ENCODE data around the gene FADS1.

The FADS1 gene

GRCh38 chr11:61793083-61793828, 23.5 kb downstream of the FADS1 start:
- peak overlapping the region; percentile 90 for H3K4me3 ChIP-seq (ENCODE audit: extremely low read depth, insufficient read depth, low read length, poor library complexity, severe bottlenecking)
- H3K27ac ChIP-seq (ENCODE audit: low read depth, low read length, severe bottlenecking): peak overlapping the region; percentile 98

GRCh38 chr11:61792310-61793082, 24.3 kb downstream of the FADS1 start, which contains the start of the genes FEN1 and TMEM258:
FEN1 (plus strand) TSS chr11:61792911; CDS start chr11:61795362, 2,451 bp downstream.
TMEM258 (minus strand) TSS chr11:61792599; CDS start chr11:61792558, 41 bp downstream.
- Histone ChIP-seq H3K36me3 (ENCODE audit: control insufficient read depth, insufficient read depth, low read length) (peaks cover 57% of the 10 kb centered on the region), H3K9me3 (ENCODE audit: control insufficient read depth, low read length) (no peaks in the 10 kb centered on the region), H3K27ac (ENCODE audit: low read depth, low read length, severe bottlenecking) (peak within 1 kb of the TSS; percentile 98), H3K4me3 (ENCODE audit: extremely low read depth, insufficient read depth, low read length, poor library complexity, severe bottlenecking) (peak within 1 kb of the TSS; percentile 90), H3K4me1 (ENCODE audit: control insufficient read depth, insufficient read depth, low read length, poor library complexity, severe bottlenecking) (peaks cover 3% of the 10 kb centered on the region)
- WGBS, 2 experiments (ENCODE audit: insufficient coverage in 2 of 2): 0% methylated on average over 55 to 60 of the region's 61 CpGs

More at GRCh38 chr11:61793083-61793828, 23.5 kb downstream of the FADS1 start:
- Histone ChIP-seq H3K9me3 (ENCODE audit: control insufficient read depth, low read length) (no peaks in the 10 kb centered on the region), H3K36me3 (ENCODE audit: control insufficient read depth, insufficient read depth, low read length) (peaks cover 54% of the 10 kb centered on the region), H3K4me1 (ENCODE audit: control insufficient read depth, insufficient read depth, low read length, poor library complexity, severe bottlenecking) (peaks cover 3% of the 10 kb centered on the region)
- 7 to 8% methylated on average over 21 to 25 of the region's 29 CpGs for whole genome bisulfite sequencing, 2 experiments (ENCODE audit: insufficient coverage in 2 of 2)

DNA sequence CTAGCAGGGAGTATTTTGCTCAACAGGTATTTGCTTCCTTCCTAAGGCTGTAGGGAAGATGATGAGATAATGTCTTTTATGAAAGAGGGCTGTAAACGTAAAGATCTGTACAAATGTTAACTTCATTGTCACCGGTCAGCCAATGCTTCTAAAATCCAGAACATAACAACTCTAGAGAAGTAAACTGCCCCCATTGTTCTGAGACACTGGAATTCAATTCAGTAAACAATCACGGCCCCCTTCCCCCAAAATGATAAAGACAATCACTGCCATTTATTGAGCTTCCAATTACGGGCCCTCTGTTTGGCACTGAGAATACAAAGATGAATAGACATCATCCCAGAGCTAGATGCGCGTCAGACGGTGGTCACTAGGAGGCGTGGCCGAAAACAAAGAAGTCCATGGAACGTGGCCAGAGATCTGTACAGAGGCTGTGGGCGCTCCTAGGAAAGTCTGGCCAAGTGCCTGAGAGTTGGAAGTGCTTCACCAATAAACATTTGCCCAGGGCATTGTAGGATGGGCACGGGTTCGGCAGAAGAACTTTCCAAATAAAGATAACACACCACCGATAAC, 25.0 kb downstream of the FADS1 start:
- Histone ChIP-seq H3K27ac (ENCODE audit: low read depth, low read length, severe bottlenecking) (peak overlapping the region; percentile 98), H3K9me3 (ENCODE audit: control insufficient read depth, low read length) (no peaks in the 10 kb centered on the region), H3K36me3 (ENCODE audit: control insufficient read depth, insufficient read depth, low read length) (peaks cover 61% of the 10 kb centered on the region), H3K4me1 (ENCODE audit: control insufficient read depth, insufficient read depth, low read length, poor library complexity, severe bottlenecking) (peaks cover 3% of the 10 kb centered on the region), H3K4me3 (ENCODE audit: extremely low read depth, insufficient read depth, low read length, poor library complexity, severe bottlenecking) (peak overlapping the region; percentile 90)
- WGBS, 2 experiments (ENCODE audit: insufficient coverage in 2 of 2): 6 to 10% methylated on average over 10 to 13 of the region's 14 CpGs

DNA sequence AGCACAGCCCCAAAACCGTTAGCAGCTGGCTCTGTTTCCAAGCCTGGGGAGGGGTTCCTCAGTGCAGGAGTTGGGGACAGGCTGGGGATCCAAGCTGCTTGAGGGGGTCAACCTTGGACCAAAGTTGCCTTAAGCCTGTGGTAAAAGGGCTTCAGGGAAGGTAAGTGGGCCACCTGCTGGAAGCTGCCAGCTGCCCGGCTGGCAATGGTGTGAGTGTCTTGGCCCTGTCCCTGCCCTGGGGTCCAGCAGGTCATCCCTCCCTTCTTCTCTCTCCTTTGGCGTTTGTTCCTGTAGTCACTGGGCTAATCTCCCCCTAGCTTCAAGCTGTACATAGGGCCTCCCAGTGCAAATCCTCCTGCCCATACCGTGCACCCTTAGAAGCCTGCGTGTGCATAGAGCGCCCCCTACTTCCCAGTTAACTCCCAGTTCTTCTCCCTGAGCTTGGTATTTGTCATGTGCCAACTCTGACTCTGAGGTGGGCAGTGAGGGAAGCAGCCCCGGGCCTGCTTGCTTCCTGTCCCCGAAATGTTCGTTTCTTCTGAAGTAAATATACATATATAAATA, 28.8 kb downstream of the FADS1 start:
- WGBS, 2 experiments (ENCODE audit: insufficient coverage in 2 of 2): 65 to 90% methylated on average over 3 to 6 of the region's 9 CpGs
- Histone ChIP-seq H3K9me3 (ENCODE audit: control insufficient read depth, low read length) (no peaks in the 10 kb centered on the region), H3K27ac (ENCODE audit: low read depth, low read length, severe bottlenecking) (no peak overlapping the region), H3K36me3 (ENCODE audit: control insufficient read depth, insufficient read depth, low read length) (peaks cover 76% of the 10 kb centered on the region), H3K4me1 (ENCODE audit: control insufficient read depth, insufficient read depth, low read length, poor library complexity, severe bottlenecking) (peaks cover 15% of the 10 kb centered on the region), H3K4me3 (ENCODE audit: extremely low read depth, insufficient read depth, low read length, poor library complexity, severe bottlenecking) (no peak overlapping the region)

GRCh38 chr11:61785837-61786402, 30.9 kb downstream of the FADS1 start:
- Histone ChIP-seq H3K4me1 (ENCODE audit: control insufficient read depth, insufficient read depth, low read length, poor library complexity, severe bottlenecking) (peaks cover 25% of the 10 kb centered on the region), H3K36me3 (ENCODE audit: control insufficient read depth, insufficient read depth, low read length) (peaks cover 93% of the 10 kb centered on the region), H3K9me3 (ENCODE audit: control insufficient read depth, low read length) (no peaks in the 10 kb centered on the region), H3K4me3 (ENCODE audit: extremely low read depth, insufficient read depth, low read length, poor library complexity, severe bottlenecking) (no peak overlapping the region), H3K27ac (ENCODE audit: low read depth, low read length, severe bottlenecking) (no peak overlapping the region)
- 99 to 100% methylated on average over 8 of the region's 11 CpGs for WGBS, 2 experiments (ENCODE audit: insufficient coverage in 2 of 2)

DNA sequence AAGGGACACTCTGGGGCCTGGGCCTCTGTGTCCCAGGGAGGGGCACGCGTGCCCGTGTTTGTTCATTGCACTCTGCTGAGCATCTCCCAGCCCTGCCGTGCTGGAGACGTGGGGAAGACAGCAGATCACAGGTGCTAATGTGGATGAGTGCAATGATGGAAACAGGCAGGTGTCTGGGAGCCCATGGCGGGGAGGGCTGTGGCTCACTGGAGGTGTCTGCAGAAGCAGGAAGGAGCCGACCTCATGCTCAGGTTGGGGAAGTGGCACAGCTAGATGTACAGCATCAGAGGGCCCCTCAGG, 32.3 kb downstream of the FADS1 start:
- peaks cover 95% of the 10 kb centered on the region for H3K36me3 ChIP-seq (ENCODE audit: control insufficient read depth, insufficient read depth, low read length)
- peak overlapping the region; percentile 53 for H3K27ac ChIP-seq (ENCODE audit: low read depth, low read length, severe bottlenecking)
- no peaks in the 10 kb centered on the region for H3K9me3 ChIP-seq (ENCODE audit: control insufficient read depth, low read length)
- H3K4me1 ChIP-seq (ENCODE audit: control insufficient read depth, insufficient read depth, low read length, poor library complexity, severe bottlenecking): peaks cover 25% of the 10 kb centered on the region
- no peak overlapping the region for H3K4me3 ChIP-seq (ENCODE audit: extremely low read depth, insufficient read depth, low read length, poor library complexity, severe bottlenecking)
- WGBS, 2 experiments (ENCODE audit: insufficient coverage in 2 of 2): 85 to 93% methylated on average over 4 to 6 of the region's 7 CpGs

DNA sequence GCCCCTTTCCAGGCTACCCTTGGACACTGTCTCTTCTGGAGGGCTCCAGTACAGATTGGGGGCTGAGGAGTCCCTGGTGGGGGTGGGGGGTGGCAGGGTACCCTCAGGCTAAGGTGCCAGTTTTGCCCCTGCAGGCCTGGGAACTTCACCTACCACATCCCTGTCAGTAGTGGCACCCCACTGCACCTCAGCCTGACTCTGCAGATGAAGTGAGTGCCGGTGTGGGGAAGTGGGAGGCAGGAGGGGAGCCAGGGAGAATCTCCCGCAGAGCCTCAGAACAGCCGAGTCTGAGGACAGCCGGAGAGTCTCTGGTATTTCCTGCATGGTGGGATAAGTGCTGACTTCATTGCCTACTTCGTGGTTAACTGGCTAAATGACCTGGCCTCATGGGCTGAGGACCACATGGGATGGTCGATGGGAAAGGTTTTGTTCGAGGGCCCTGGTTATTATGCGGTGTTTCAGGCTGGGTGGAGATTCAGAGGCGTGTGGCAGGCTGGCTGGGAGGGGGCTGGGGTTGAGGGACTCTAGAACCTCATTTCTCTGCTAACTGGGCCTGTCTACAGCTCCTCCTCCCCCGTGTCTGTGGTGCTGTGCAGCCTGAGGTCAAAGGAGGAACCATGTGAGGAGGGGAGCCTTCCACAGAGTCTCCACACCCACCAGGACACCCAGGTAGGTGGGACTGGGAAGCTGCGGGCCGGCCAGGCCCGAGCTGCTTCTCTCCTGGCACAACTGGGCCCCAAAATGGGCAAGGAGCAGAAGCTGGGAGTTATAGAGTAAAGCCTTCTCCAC, 32.9 kb downstream of the FADS1 start:
- H3K4me1 ChIP-seq (ENCODE audit: control insufficient read depth, insufficient read depth, low read length, poor library complexity, severe bottlenecking): peaks cover 25% of the 10 kb centered on the region
- 66 to 73% methylated on average over 7 to 12 of the region's 13 CpGs for WGBS, 2 experiments (ENCODE audit: insufficient coverage in 2 of 2)
- H3K36me3 ChIP-seq (ENCODE audit: control insufficient read depth, insufficient read depth, low read length): peaks cover 94% of the 10 kb centered on the region
- H3K27ac ChIP-seq (ENCODE audit: low read depth, low read length, severe bottlenecking): peak overlapping the region; percentile 53
- H3K9me3 ChIP-seq (ENCODE audit: control insufficient read depth, low read length): no peaks in the 10 kb centered on the region
- no peak overlapping the region for H3K4me3 ChIP-seq (ENCODE audit: extremely low read depth, insufficient read depth, low read length, poor library complexity, severe bottlenecking)

GRCh38 chr11:61782841-61783240, 34.0 kb downstream of the FADS1 start:
- 95 to 96% methylated on average over 7 to 10 of the region's 11 CpGs for WGBS, 2 experiments (ENCODE audit: insufficient coverage in 2 of 2)
- H3K27ac ChIP-seq (ENCODE audit: low read depth, low read length, severe bottlenecking): no peak overlapping the region
- no peaks in the 10 kb centered on the region for H3K9me3 ChIP-seq (ENCODE audit: control insufficient read depth, low read length)
- peaks cover 96% of the 10 kb centered on the region for H3K36me3 ChIP-seq (ENCODE audit: control insufficient read depth, insufficient read depth, low read length)
- no peak overlapping the region for H3K4me3 ChIP-seq (ENCODE audit: extremely low read depth, insufficient read depth, low read length, poor library complexity, severe bottlenecking)
- peaks cover 22% of the 10 kb centered on the region for H3K4me1 ChIP-seq (ENCODE audit: control insufficient read depth, insufficient read depth, low read length, poor library complexity, severe bottlenecking)

GRCh38 chr11:61782299-61782698, 34.5 kb downstream of the FADS1 start:
- no peak overlapping the region for H3K27ac ChIP-seq (ENCODE audit: low read depth, low read length, severe bottlenecking)
- H3K9me3 ChIP-seq (ENCODE audit: control insufficient read depth, low read length): no peaks in the 10 kb centered on the region
- H3K4me3 ChIP-seq (ENCODE audit: extremely low read depth, insufficient read depth, low read length, poor library complexity, severe bottlenecking): no peak overlapping the region
- 97 to 100% methylated on average over 1 to 2 of the region's 3 CpGs for WGBS, 2 experiments (ENCODE audit: insufficient coverage in 2 of 2)
- peaks cover 96% of the 10 kb centered on the region for H3K36me3 ChIP-seq (ENCODE audit: control insufficient read depth, insufficient read depth, low read length)
- peaks cover 22% of the 10 kb centered on the region for H3K4me1 ChIP-seq (ENCODE audit: control insufficient read depth, insufficient read depth, low read length, poor library complexity, severe bottlenecking)

GRCh38 chr11:61781585-61781984, 35.2 kb downstream of the FADS1 start:
- WGBS, 2 experiments (ENCODE audit: insufficient coverage in 2 of 2): 96 to 100% methylated on average over 4 of the region's 5 CpGs
- Histone ChIP-seq H3K4me3 (ENCODE audit: extremely low read depth, insufficient read depth, low read length, poor library complexity, severe bottlenecking) (no peak overlapping the region), H3K36me3 (ENCODE audit: control insufficient read depth, insufficient read depth, low read length) (peaks cover 96% of the 10 kb centered on the region)

More at GRCh38 chr11:61781585-61781984, 35.2 kb downstream of the FADS1 start:
- H3K27ac ChIP-seq (ENCODE audit: low read depth, low read length, severe bottlenecking): no peak overlapping the region
- peaks cover 22% of the 10 kb centered on the region for H3K4me1 ChIP-seq (ENCODE audit: control insufficient read depth, insufficient read depth, low read length, poor library complexity, severe bottlenecking)
- H3K9me3 ChIP-seq (ENCODE audit: control insufficient read depth, low read length): no peaks in the 10 kb centered on the region
